ENCODE measurements around the gene SDK1.

DNA sequence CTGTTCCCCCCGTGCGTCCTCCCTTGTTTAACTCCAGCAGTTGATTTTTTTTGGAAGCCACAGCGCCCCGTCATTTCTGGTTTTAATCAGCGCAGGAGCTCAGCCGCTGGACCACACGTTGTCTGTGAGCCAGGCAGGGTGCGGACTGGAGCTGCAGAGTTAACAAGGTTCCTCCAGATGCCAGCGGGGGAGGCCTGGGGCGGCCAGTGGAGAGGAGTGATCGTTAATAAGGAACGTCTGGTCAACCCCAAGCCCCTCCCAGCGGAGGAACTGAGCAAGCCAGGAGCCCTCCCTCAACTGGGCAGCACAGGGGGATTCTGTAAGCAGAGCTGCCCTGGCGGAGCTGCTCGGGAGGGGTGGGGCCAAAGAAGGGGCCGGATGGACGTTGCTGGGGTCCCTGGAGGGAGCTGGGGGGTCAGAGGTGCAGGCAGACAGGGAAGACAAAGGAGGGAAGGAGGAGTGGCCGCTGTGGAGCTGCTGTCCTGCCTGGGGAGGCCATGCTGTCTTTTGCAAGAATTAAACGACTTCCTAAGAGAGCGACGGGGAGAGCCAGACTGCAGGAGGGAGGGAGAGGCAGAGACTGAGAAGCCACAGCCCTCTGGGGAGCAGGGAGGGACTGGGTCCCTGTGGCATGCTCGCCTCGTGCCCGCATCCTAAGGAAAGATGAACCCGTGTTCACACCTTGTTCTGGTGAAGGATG, 843.9 kb downstream of the SDK1 start:
- TF ChIP-seq SPI1 (IDR thresholded peaks at IDR 0.05; ENCODE audit: borderline replicate concordance, insufficient read depth, low read depth, low read length) (no peak), POLR2AphosphoS5 (IDR thresholded peaks at IDR 0.05; ENCODE audit: low read length) (no peak), CHD2 (IDR thresholded peaks at IDR 0.05; ENCODE audit: borderline replicate concordance, low read depth, low read length) (no peak), USF2 (IDR thresholded peaks at IDR 0.05; ENCODE audit: borderline replicate concordance, low read depth, low read length) (no peak), JUND (IDR thresholded peaks at IDR 0.05; ENCODE audit: low read depth, low read length) (no peak), POLR2A (IDR thresholded peaks at IDR 0.05; ENCODE audit: low read depth, low read length) (no peak), HDAC2 (IDR thresholded peaks at IDR 0.05) (no peak)
- TF ChIP-seq, protein P1, sequence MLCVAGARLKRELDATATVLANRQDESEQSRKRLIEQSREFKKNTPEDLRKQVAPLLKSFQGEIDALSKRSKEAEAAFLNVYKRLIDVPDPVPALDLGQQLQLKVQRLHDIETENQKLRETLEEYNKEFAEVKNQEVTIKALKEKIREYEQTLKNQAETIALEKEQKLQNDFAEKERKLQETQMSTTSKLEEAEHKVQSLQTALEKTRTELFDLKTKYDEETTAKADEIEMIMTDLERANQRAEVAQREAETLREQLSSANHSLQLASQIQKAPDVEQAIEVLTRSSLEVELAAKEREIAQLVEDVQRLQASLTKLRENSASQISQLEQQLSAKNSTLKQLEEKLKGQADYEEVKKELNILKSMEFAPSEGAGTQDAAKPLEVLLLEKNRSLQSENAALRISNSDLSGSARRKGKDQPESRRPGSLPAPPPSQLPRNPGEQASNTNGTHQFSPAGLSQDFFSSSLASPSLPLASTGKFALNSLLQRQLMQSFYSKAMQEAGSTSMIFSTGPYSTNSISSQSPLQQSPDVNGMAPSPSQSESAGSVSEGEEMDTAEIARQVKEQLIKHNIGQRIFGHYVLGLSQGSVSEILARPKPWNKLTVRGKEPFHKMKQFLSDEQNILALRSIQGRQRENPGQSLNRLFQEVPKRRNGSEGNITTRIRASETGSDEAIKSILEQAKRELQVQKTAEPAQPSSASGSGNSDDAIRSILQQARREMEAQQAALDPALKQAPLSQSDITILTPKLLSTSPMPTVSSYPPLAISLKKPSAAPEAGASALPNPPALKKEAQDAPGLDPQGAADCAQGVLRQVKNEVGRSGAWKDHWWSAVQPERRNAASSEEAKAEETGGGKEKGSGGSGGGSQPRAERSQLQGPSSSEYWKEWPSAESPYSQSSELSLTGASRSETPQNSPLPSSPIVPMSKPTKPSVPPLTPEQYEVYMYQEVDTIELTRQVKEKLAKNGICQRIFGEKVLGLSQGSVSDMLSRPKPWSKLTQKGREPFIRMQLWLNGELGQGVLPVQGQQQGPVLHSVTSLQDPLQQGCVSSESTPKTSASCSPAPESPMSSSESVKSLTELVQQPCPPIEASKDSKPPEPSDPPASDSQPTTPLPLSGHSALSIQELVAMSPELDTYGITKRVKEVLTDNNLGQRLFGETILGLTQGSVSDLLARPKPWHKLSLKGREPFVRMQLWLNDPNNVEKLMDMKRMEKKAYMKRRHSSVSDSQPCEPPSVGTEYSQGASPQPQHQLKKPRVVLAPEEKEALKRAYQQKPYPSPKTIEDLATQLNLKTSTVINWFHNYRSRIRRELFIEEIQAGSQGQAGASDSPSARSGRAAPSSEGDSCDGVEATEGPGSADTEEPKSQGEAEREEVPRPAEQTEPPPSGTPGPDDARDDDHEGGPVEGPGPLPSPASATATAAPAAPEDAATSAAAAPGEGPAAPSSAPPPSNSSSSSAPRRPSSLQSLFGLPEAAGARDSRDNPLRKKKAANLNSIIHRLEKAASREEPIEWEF (IDR thresholded peaks at IDR 0.05; ENCODE audit: insufficient replicate concordance, low read depth, low read length): no peak
- TF ChIP-seq, protein P2, sequence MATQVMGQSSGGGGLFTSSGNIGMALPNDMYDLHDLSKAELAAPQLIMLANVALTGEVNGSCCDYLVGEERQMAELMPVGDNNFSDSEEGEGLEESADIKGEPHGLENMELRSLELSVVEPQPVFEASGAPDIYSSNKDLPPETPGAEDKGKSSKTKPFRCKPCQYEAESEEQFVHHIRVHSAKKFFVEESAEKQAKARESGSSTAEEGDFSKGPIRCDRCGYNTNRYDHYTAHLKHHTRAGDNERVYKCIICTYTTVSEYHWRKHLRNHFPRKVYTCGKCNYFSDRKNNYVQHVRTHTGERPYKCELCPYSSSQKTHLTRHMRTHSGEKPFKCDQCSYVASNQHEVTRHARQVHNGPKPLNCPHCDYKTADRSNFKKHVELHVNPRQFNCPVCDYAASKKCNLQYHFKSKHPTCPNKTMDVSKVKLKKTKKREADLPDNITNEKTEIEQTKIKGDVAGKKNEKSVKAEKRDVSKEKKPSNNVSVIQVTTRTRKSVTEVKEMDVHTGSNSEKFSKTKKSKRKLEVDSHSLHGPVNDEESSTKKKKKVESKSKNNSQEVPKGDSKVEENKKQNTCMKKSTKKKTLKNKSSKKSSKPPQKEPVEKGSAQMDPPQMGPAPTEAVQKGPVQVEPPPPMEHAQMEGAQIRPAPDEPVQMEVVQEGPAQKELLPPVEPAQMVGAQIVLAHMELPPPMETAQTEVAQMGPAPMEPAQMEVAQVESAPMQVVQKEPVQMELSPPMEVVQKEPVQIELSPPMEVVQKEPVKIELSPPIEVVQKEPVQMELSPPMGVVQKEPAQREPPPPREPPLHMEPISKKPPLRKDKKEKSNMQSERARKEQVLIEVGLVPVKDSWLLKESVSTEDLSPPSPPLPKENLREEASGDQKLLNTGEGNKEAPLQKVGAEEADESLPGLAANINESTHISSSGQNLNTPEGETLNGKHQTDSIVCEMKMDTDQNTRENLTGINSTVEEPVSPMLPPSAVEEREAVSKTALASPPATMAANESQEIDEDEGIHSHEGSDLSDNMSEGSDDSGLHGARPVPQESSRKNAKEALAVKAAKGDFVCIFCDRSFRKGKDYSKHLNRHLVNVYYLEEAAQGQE (IDR thresholded peaks at IDR 0.05; ENCODE audit: low read depth, low read length): no peak

Measured in GM12878 (cell line).